Measurements from ENCODE around the gene TSPAN13. TPM values are rescaled to one million over a fixed set of nuclear protein-coding genes. Genes with fewer than 3 reads are reported as not detected.

TSPAN13 gene
- total RNA-seq, 1 donor from 2014 or later: 4.4 TPM

DNA sequence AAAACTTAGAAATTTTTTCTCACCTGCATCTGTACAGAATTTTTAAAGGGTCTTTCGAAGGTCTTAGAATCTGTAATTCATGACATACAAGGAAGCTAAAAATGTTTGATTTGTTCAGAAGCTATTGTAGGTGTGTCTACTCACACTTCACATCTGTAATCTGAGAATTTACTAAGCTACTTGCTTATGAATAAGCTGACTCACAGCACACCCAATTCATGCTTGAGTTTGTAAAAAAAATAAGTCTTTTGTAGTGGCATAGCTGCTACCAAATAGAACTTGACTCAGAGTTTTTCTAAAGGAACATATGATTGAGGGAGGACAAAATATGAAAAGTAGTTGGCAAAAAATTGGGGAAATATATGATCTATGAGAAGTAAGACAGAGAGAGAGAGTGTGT, 64.0 kb downstream of the TSPAN13 start:
- H3K4me3 ChIP-seq: no peak overlapping the region
- peaks cover 0 to 3% of the 10 kb centered on the region in 2 donors for H3K4me1 ChIP-seq
- no peaks in the 10 kb centered on the region for H3K27me3 ChIP-seq
- no peak for DNase-seq (ENCODE audit: low spot score in 2 of 2)
- H3K9me3 ChIP-seq: no peaks in the 10 kb centered on the region
- intact Hi-C loops (cut with DNase I): no loop called here
- no peak overlapping the region for H3K27ac ChIP-seq
- H3K36me3 ChIP-seq: no peaks in the 10 kb centered on the region
- TF ChIP-seq, protein P1, sequence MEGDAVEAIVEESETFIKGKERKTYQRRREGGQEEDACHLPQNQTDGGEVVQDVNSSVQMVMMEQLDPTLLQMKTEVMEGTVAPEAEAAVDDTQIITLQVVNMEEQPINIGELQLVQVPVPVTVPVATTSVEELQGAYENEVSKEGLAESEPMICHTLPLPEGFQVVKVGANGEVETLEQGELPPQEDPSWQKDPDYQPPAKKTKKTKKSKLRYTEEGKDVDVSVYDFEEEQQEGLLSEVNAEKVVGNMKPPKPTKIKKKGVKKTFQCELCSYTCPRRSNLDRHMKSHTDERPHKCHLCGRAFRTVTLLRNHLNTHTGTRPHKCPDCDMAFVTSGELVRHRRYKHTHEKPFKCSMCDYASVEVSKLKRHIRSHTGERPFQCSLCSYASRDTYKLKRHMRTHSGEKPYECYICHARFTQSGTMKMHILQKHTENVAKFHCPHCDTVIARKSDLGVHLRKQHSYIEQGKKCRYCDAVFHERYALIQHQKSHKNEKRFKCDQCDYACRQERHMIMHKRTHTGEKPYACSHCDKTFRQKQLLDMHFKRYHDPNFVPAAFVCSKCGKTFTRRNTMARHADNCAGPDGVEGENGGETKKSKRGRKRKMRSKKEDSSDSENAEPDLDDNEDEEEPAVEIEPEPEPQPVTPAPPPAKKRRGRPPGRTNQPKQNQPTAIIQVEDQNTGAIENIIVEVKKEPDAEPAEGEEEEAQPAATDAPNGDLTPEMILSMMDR (IDR thresholded peaks at IDR 0.05): no peak

DNA sequence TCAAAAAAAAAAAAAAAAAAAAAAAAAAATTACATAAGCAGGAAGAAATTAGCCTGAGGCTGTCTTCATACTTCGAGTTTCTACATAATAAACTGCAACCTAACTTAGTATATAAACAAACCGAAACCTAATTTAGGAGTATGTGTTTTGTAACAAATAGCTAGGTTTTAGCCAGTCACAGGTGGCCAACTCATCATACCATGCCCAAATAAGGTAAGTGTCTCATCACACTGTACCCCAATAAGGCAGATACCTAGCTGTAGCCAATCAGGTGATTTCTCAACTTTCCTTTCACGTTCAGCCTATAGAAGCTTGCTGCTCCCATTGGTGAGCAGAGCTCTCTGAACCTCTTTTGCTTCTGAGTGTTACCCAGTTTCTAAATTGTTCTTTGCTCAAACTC, 65.2 kb downstream of the TSPAN13 start:
- Histone ChIP-seq H3K27me3 (no peaks in the 10 kb centered on the region), H3K27ac (no peak overlapping the region), H3K36me3 (no peaks in the 10 kb centered on the region), H3K9me3 (no peaks in the 10 kb centered on the region), H3K4me3 (no peak overlapping the region), H3K4me1 (peaks cover 0 to 2% of the 10 kb centered on the region in 2 donors)
- TF ChIP-seq, protein P1 (IDR thresholded peaks at IDR 0.05): no peak
- intact Hi-C loops (cut with DNase I): no loop called here
- no peak for DNase-seq (ENCODE audit: low spot score in 2 of 2)

DNA sequence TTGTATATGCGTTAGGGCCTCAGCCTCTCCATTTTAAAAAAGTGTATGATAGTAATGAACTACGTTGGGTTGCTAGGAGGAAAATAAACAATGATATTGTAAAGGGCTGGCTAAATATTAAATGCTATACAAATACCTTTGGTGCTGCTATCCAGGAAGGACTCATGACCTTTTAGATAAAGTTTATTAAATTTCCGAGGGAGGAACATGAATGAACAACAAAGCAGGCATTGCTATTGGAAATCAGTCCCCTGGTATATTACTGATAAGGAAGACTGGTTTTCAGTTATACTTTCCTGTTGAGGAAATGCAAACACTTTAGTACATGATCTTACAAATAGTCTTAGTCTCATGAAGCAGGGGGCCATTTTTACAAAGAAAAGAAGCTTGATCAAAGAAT, 68.5 kb downstream of the TSPAN13 start:
- Histone ChIP-seq H3K4me1 (no peaks in the 10 kb centered on the region), H3K36me3 (no peaks in the 10 kb centered on the region), H3K27ac (no peak overlapping the region), H3K4me3 (no peak overlapping the region), H3K9me3 (no peaks in the 10 kb centered on the region), H3K27me3 (no peaks in the 10 kb centered on the region)
- intact Hi-C loops (cut with DNase I): no loop called here
- DNase-seq (ENCODE audit: low spot score in 2 of 2): no peak
- TF ChIP-seq, protein P1 (IDR thresholded peaks at IDR 0.05): no peak

DNA sequence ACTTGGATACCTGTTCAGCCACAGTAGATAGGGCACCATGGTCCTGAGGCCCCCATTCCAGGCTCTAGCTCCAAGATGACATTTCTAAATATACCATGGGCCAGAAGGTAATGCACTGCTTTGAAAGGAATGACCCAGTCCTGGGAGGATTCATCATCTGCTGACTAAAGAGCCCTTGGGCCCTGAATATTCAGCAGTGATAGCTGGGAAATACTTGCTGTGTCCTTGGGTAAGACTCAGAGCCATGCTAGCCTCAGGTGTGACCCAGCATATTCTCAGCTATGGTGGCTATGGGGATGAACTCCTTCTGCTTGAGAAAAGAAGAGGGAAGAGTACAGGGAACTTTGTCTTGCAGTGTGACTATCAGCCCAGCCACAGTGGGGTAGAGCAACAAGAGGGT, 72.5 kb downstream of the TSPAN13 start:
- TF ChIP-seq, protein P1 (IDR thresholded peaks at IDR 0.05): no peak
- H3K36me3 ChIP-seq: no peaks in the 10 kb centered on the region
- no peak overlapping the region for H3K4me3 ChIP-seq
- H3K9me3 ChIP-seq: no peaks in the 10 kb centered on the region
- no peak overlapping the region for H3K27ac ChIP-seq
- H3K27me3 ChIP-seq: no peaks in the 10 kb centered on the region
- intact Hi-C loops (cut with DNase I): no loop called here
- no peaks in the 10 kb centered on the region for H3K4me1 ChIP-seq
- DNase-seq (ENCODE audit: low spot score in 2 of 2): no peak

DNA sequence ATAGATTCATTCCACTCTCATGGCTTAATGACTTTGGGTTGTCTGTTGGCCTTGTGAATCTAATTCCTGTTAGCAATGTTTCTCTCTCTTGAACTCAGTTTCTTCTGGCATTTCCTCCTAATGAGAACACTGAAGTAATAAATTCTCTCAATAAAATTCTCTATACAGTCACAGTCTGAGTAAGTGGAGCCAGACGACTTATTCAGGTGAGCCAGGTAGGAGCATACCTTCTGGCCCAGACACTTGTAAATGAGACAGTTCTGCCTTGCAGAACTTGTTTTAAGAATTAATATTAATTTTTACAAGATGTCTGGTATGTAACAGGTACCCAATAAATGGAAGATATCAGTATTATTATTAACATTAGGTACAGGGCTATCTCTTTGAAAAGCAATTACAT, 79.8 kb downstream of the TSPAN13 start:
- no peaks in the 10 kb centered on the region for H3K9me3 ChIP-seq
- H3K4me3 ChIP-seq: no peak overlapping the region
- DNase-seq (ENCODE audit: low spot score in 2 of 2): no peak
- no peaks in the 10 kb centered on the region for H3K4me1 ChIP-seq
- intact Hi-C loops (cut with DNase I): no loop called here
- H3K36me3 ChIP-seq: no peaks in the 10 kb centered on the region
- no peaks in the 10 kb centered on the region for H3K27me3 ChIP-seq
- TF ChIP-seq, protein P1 (IDR thresholded peaks at IDR 0.05): no peak
- no peak overlapping the region for H3K27ac ChIP-seq

Other genes starting within 250 kb of the TSPAN13 start
- not detected for gene LRRC72, start 226.9 kb upstream of the TSPAN13 start, total RNA-seq
- gene ANKMY2, start 108.0 kb upstream of the TSPAN13 start, total RNA-seq: 11.2 TPM
- 18.0 TPM for gene BZW2, start 107.6 kb upstream of the TSPAN13 start, total RNA-seq
- not detected for gene AGR2, start 51.2 kb downstream of the TSPAN13 start, total RNA-seq
- not detected for gene AGR3, start 128.2 kb downstream of the TSPAN13 start, total RNA-seq

Measured in ascending aorta (tissue), 2 donors.